Smooth muscle cell (in vitro differentiated cells): ENCODE measurements around the gene LRRC2. TPM values are rescaled to one million over a fixed set of nuclear protein-coding genes. Genes with fewer than 3 reads are reported as not detected.
A peak's percentile ranks its signal among the peaks of the same experiment; 100 is the strongest.

Experiments used
- DNase-seq: peaks from one replicate; lab custom pipeline; 2025; ENCODE audit not compliant: unreplicated experiment; lab: John Stamatoyannopoulos, UW
- H2AFZ ChIP-seq: fragments of 200-600 bp; sonication (generic); 2 replicates; pipeline ENCODE4 v1.6.0; 2016; ENCODE audit warnings: antibody characterized with exemption, low read depth, mild to moderate bottlenecking
- H3F3A ChIP-seq: fragments of 200-600 bp; sonication (generic); 2 replicates; pipeline ENCODE4 v1.6.0; 2017; ENCODE audit warnings: antibody characterized with exemption, low read depth
- H3K27ac ChIP-seq: fragments of 200-600 bp; sonication (generic); 2 replicates; pipeline ENCODE4 v1.5.1; 2016; ENCODE audit warnings: low read depth, mild to moderate bottlenecking
- H3K27me3 ChIP-seq: fragments of 200-600 bp; sonication (generic); 2 replicates; pipeline ENCODE4 v1.6.1; 2016; ENCODE audit warnings: low read depth, mild to moderate bottlenecking
- H3K36me3 ChIP-seq: fragments of 200-600 bp; sonication (generic); 2 replicates; pipeline ENCODE4 v1.5.1; 2016; ENCODE audit warnings: low read depth
- H3K4me1 ChIP-seq: fragments of 200-600 bp; sonication (generic); 2 replicates; pipeline ENCODE4 v1.5.1; 2016; ENCODE audit warnings: low read depth
- H3K4me2 ChIP-seq: fragments of 200-600 bp; sonication (generic); 2 replicates; pipeline ENCODE4 v1.6.0; 2016; ENCODE audit warnings: mild to moderate bottlenecking
- H3K4me3 ChIP-seq: fragments of 200-600 bp; sonication (generic); 2 replicates; pipeline ENCODE4 v1.5.1; 2016; ENCODE audit warnings: mild to moderate bottlenecking
- H3K79me2 ChIP-seq: fragments of 200-600 bp; sonication (generic); 2 replicates; pipeline ENCODE4 v1.6.0; 2016; ENCODE audit warnings: low read depth, mild to moderate bottlenecking
- H3K9ac ChIP-seq: fragments of 200-600 bp; sonication (generic); 2 replicates; pipeline ENCODE4 v1.6.0; 2016; ENCODE audit warnings: low read depth
- H3K9me3 ChIP-seq: fragments of 200-600 bp; sonication (generic); replicated peaks from 2 replicates; pipeline ENCODE4 v1.5.1; 2016; ENCODE audit warnings: low read depth
- H4K20me1 ChIP-seq: fragments of 200-600 bp; sonication (generic); 2 replicates; pipeline ENCODE4 v1.6.0; 2016; ENCODE audit warnings: low read depth
- CTCF ChIP-seq: fragments of 200-600 bp; sonication (generic); IDR thresholded peaks from 2 replicates; pipeline ENCODE4 v1.5.1; 2017; ENCODE audit warnings: borderline replicate concordance, mild to moderate bottlenecking, antibody characterized with exemption; ENCODE audit not compliant: insufficient read depth, poor library complexity, severe bottlenecking
- WGBS: methylation state at CpG from one replicate; pipeline ENCODE4 v1.1.7; 2016; ENCODE audit warnings: low lambda C conversion rate; 5-methylcytosine and 5-hydroxymethylcytosine counted together
- polyA plus RNA-seq: library from polyadenylated mRNA; unstranded; fragments of >200 nt; fragmentation: Nextera tagmentation; extraction: Ambion mirVana; gene quantifications from 2 replicates; pipeline ENCODE4 v1.2.1, GENCODE V29; 2016
- total RNA-seq: library from RNA; depleted of rRNA; stranded (reverse); fragments of >200 nt; gene quantifications from 2 replicates; pipeline ENCODE4 v1.2.3, GENCODE V29; 2014

LRRC2 gene
- total and polyA plus RNA-seq, 2 experiments from 2014 or later, result 2.0 to 2.7 TPM

DNA sequence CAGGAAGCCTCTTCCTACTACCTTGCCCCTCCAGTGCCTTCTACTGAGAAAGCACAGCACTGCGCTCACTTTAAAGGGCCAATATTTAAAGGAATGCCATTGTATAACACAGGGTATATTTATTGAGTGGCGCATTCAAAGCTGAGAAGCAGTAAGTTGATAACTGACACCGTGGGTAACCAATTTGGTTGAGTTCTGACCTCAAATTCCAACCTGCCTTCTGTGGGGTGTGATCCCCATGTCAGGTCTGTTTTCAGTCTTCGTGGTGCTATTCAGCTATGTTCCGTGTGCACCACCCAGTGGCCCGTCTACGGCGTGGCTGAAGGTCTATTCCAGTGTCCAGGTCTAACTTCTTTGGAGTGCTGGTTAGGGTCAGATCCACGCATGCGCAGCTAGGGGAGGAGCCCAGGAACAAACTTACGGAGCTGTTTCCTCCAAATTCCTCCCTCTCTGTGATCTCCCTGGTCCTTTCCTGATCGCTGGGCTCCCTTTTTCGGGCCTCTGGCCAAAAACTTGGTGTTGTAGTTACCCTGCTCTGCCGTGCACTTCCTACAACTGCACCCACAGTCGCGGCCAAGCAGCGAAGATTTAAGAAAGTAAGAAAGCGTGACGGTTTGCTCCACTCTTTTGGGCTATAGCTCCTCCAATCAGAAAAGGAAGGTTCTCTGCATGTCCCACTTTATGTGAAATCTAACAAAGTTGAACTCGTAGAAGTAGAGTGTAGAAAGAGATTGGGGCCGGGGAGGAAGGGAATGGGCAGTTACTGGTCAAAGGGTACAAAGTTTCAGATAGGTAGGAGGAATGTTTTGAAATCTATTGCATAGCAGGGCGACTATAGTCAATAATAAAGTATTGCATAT lies 7.7 kb downstream of the LRRC2 start:
- no peaks in the 10 kb centered on the region for H3K27me3 ChIP-seq
- peak; percentile 11 for DNase-seq
- H3K36me3 ChIP-seq, result no peaks in the 10 kb centered on the region
- WGBS, result 55% methylated on average over 22 of the region's 22 CpGs
- no peaks in the 10 kb centered on the region for H4K20me1 ChIP-seq
- no peak overlapping the region for H3K9ac ChIP-seq
- H3K4me1 ChIP-seq, result no peaks in the 10 kb centered on the region
- peak overlapping the region; percentile 79 for H3K4me2 ChIP-seq
- H3K27ac ChIP-seq, result no peak overlapping the region
- H3F3A ChIP-seq, result no peaks in the 10 kb centered on the region
- H3K4me3 ChIP-seq, result peak overlapping the region; percentile 44
- no peaks in the 10 kb centered on the region for H3K79me2 ChIP-seq
- H2AFZ ChIP-seq, result peak overlapping the region; percentile 66
- no peaks in the 10 kb centered on the region for H3K9me3 ChIP-seq
- peak; percentile 47 for TF ChIP-seq CTCF

DNA sequence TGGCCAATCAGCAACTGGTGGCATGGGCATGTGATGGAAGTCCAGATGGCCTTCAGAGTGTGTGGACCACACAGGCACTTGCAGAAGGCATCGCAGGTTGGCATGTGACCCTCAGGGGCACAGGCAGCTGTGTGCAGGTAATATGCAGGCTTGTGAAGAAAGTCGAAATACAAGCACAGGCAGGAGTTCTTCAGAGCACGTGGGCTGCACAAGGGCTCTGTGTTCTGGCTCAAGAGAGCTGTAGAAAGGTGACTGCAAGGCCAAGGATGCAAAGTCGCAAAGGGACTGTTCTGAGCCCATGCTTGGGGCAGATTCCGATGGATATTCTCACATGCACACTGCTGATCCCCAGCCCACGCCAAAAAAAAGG lies 8.3 kb downstream of the LRRC2 start:
- Histone ChIP-seq H3K79me2 (no peaks in the 10 kb centered on the region), H3K4me1 (no peaks in the 10 kb centered on the region), H2AFZ (no peak overlapping the region), H3K27me3 (no peaks in the 10 kb centered on the region), H4K20me1 (no peaks in the 10 kb centered on the region), H3F3A (no peaks in the 10 kb centered on the region), H3K36me3 (no peaks in the 10 kb centered on the region), H3K9me3 (no peaks in the 10 kb centered on the region), H3K4me3 (no peak overlapping the region), H3K9ac (no peak overlapping the region), H3K27ac (no peak overlapping the region), H3K4me2 (peak overlapping the region; percentile 79)
- no peak for DNase-seq
- WGBS, result 68% methylated on average over 6 of the region's 6 CpGs
- TF ChIP-seq CTCF, result no peak

GRCh38 chr3:46553154-46553553 lies 12.9 kb downstream of the LRRC2 start:
- Histone ChIP-seq H2AFZ (no peak overlapping the region), H4K20me1 (no peaks in the 10 kb centered on the region), H3F3A (no peaks in the 10 kb centered on the region), H3K27me3 (no peaks in the 10 kb centered on the region), H3K27ac (no peak overlapping the region), H3K4me2 (no peak overlapping the region), H3K4me1 (no peaks in the 10 kb centered on the region), H3K4me3 (no peak overlapping the region), H3K36me3 (no peaks in the 10 kb centered on the region), H3K79me2 (no peaks in the 10 kb centered on the region), H3K9me3 (no peaks in the 10 kb centered on the region), H3K9ac (no peak overlapping the region)
- WGBS, result 0% methylated on average over 1 of the region's 1 CpG
- no peak for DNase-seq
- TF ChIP-seq CTCF, result no peak

DNA sequence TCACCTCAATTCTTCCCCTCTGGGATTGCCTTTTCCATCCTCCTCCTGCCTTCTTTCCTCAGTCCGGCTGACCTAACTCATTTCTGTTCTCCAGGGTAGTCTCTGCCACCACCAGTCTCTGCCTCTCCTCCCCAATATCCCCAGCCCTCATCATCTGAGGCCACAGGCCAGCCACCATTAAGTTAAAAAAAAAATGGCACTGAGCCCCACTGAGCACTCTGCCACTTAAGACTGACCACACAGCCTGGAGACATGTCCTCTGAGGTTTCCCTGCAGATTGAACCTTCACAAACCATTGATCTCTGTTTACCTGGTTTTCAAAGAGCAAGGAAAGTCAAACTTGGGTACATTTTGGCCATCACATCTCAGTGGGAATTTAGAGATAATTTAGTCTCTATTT lies 13.6 kb downstream of the LRRC2 start:
- WGBS, result 100% methylated on average over 1 of the region's 1 CpG
- no peaks in the 10 kb centered on the region for H3K79me2 ChIP-seq
- no peaks in the 10 kb centered on the region for H3K36me3 ChIP-seq
- H3K4me2 ChIP-seq, result no peak overlapping the region
- no peak overlapping the region for H3K27ac ChIP-seq
- H3F3A ChIP-seq, result no peaks in the 10 kb centered on the region
- no peaks in the 10 kb centered on the region for H4K20me1 ChIP-seq
- no peak for DNase-seq
- no peak overlapping the region for H3K9ac ChIP-seq
- no peaks in the 10 kb centered on the region for H3K9me3 ChIP-seq
- no peaks in the 10 kb centered on the region for H3K27me3 ChIP-seq
- H3K4me1 ChIP-seq, result no peaks in the 10 kb centered on the region
- TF ChIP-seq CTCF, result no peak
- no peak overlapping the region for H2AFZ ChIP-seq
- H3K4me3 ChIP-seq, result no peak overlapping the region
